NCI-H524 treated with DMSO at 0.1 percent for 48 hours (cell line): ENCODE results near the gene RBM15B.
"Not testable (repeated sequence)": the region's sequence is repeated elsewhere in the genome, so short reads cannot be mapped to it uniquely, and the experiment has no call there.

ENCODE experiments used
- DNase-seq: peaks from one replicate; lab custom pipeline; 2025; lab: John Stamatoyannopoulos, UW

Gene RBM15B

GRCh38 chr3:51379301-51379700, 11.8 kb upstream of the RBM15B start:
- DNase-seq = peak; percentile 70

- no peak for DNase-seq
Observed at GRCh38 chr3:51379746-51380455, 11.2 kb upstream of the RBM15B start.

GRCh38 chr3:51380601-51381332, 10.3 kb upstream of the RBM15B start:
- DNase-seq = no peak

GRCh38 chr3:51381333-51381705, 9.8 kb upstream of the RBM15B start:
- no peak for DNase-seq

GRCh38 chr3:51382076-51382745, 8.9 kb upstream of the RBM15B start:
- DNase-seq = no peak

GRCh38 chr3:51382947-51383578, 8.0 kb upstream of the RBM15B start:
- no peak for DNase-seq

- DNase-seq = no peak
Observed at GRCh38 chr3:51384055-51384725, 6.9 kb upstream of the RBM15B start.

GRCh38 chr3:51384726-51385473, 6.2 kb upstream of the RBM15B start, which contains the start of gene MANF:
TSS of gene MANF (plus strand) at chr3:51385291. CDS start at chr3:51385343, 52 bp downstream.
- peak; percentile 80 for DNase-seq

- no peak for DNase-seq
Observed at GRCh38 chr3:51385621-51386091, 5.4 kb upstream of the RBM15B start.

- no peak for DNase-seq
Observed at GRCh38 chr3:51386159-51386851, 4.8 kb upstream of the RBM15B start.

- no peak for DNase-seq
Observed at GRCh38 chr3:51386852-51387229, 4.2 kb upstream of the RBM15B start.

GRCh38 chr3:51387281-51387680, 3.8 kb upstream of the RBM15B start:
- not testable (repeated sequence) for DNase-seq

- DNase-seq = no peak
Observed at GRCh38 chr3:51388286-51389029, 2.6 kb upstream of the RBM15B start.

- no peak for DNase-seq
Observed at GRCh38 chr3:51389423-51390183, 1.5 kb upstream of the RBM15B start.

- DNase-seq = no peak
Observed at GRCh38 chr3:51390246-51391074, 625 bp upstream of the RBM15B start.

GRCh38 chr3:51391566-51392354, 675 bp downstream of the RBM15B start:
- no peak for DNase-seq
